Measurements from ENCODE around the gene SREK1IP1. TPM values are rescaled to one million over a fixed set of nuclear protein-coding genes. Genes with fewer than 3 reads are reported as not detected.

Gene SREK1IP1
- 10 to 100 TPM in 2 of 4 donors, 1 to 10 TPM in 2; 8.3 to 13.2 (median 9.7) TPM for total RNA-seq

DNA sequence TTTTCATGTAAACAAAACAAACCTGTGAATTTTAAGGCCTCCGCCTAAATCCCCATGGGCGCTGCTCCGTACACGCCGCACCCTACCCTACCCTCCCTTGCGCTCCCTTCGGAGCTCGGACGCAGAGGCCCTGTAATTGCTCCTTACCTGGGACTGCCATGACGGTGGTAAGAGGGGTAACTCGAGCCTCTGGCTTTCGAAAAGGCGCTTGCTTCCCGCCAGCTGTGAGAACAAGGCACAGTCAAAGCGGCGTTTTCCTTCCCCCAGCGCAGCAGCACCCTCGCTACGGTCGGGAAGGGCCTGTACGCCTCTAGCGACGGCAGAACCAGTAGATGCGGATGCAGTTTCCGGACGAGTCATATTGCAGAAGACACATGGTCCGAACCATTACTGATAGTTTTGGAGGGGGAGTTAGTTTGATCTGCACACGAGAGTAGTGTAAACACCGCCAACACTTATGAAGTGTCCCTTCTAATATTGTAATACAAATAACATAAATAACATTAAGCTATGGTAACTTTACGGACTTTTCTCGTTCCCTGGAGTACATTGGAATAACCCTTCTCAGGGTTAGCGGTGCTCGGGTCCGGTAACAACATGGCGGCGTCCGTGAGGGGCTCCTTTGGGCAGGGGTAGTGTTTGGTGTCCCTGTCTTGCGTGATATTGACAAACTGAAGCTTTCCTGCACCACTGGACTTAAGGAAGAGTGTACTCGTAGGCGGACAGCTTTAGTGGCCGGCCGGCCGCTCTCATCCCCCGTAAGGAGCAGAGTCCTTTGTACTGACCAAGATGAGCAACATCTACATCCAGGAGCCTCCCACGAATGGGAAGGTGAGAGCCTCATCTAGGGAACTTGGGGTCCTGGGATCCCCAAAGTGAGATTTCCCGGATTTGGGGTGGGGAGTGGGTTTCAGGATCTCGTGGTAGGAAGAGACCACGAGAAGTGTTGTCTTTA is at the start of gene SREK1IP1, which contains the start of gene CWC27:
Gene SREK1IP1, minus strand, starts transcription at position 334 of the 955 bp plus-strand sequence. Its CDS starts 174 bp downstream, at position 160.
Gene CWC27, plus strand, starts transcription at position 573 of the 955 bp plus-strand sequence. Its CDS starts 217 bp downstream, at position 790.
- TF ChIP-seq, protein P1, sequence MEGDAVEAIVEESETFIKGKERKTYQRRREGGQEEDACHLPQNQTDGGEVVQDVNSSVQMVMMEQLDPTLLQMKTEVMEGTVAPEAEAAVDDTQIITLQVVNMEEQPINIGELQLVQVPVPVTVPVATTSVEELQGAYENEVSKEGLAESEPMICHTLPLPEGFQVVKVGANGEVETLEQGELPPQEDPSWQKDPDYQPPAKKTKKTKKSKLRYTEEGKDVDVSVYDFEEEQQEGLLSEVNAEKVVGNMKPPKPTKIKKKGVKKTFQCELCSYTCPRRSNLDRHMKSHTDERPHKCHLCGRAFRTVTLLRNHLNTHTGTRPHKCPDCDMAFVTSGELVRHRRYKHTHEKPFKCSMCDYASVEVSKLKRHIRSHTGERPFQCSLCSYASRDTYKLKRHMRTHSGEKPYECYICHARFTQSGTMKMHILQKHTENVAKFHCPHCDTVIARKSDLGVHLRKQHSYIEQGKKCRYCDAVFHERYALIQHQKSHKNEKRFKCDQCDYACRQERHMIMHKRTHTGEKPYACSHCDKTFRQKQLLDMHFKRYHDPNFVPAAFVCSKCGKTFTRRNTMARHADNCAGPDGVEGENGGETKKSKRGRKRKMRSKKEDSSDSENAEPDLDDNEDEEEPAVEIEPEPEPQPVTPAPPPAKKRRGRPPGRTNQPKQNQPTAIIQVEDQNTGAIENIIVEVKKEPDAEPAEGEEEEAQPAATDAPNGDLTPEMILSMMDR (IDR thresholded peaks at IDR 0.05) = no peak
- DNase-seq (ENCODE audit: low spot score) = peak; percentile 57
- peak; percentile 98 for ATAC-seq (ENCODE audit: low FRiP score)

GRCh38 chr5:64818245-64818644 is 49.8 kb upstream of the SREK1IP1 start:
- no peak for ATAC-seq (ENCODE audit: low FRiP score)

GRCh38 chr5:64814073-64814472 is 45.6 kb upstream of the SREK1IP1 start:
- DNase-seq (ENCODE audit: low spot score) = no peak
- ATAC-seq (ENCODE audit: low FRiP score) = no peak
- TF ChIP-seq, protein P1 (IDR thresholded peaks at IDR 0.05) = no peak

More at GRCh38 chr5:64818245-64818644, 49.8 kb upstream of the SREK1IP1 start:
- TF ChIP-seq, protein P1 (IDR thresholded peaks at IDR 0.05) = no peak
- DNase-seq (ENCODE audit: low spot score) = no peak

DNA sequence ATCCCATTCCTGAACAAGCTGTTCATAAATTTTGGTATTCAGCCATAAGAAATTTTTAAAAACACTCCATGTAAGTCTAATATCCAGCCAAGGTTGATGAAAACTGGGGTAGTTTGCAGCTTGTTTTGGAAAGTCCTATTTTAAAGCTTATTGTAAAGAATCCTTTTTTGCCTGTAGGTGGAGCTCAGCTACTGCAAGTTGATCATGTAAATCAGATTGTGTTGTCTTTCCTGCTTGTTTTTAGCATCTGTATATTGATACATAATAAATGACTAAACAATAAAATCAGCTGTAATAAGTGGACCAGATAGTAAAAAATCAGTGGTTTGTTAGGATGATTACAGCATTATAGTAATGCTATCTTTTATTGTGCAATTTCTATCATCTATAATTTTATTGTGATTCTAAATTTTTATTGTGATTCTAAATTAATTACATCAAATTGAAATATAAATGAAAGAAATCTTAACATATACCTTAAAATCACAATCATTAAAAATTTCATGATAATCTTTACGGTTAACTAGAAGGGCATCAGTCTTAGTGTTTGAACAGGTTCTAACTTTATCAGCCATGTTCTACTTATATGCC is 42.7 kb upstream of the SREK1IP1 start:
- TF ChIP-seq, protein P1 (IDR thresholded peaks at IDR 0.05) = peak in 1 of 3 donors; percentile 16
- ATAC-seq (ENCODE audit: low FRiP score) (no peak), DNase-seq (ENCODE audit: low spot score) (no peak)

GRCh38 chr5:64807520-64807919 is 39.0 kb upstream of the SREK1IP1 start:
- TF ChIP-seq, protein P1 (IDR thresholded peaks at IDR 0.05) = no peak
- no peak for ATAC-seq (ENCODE audit: low FRiP score)

DNA sequence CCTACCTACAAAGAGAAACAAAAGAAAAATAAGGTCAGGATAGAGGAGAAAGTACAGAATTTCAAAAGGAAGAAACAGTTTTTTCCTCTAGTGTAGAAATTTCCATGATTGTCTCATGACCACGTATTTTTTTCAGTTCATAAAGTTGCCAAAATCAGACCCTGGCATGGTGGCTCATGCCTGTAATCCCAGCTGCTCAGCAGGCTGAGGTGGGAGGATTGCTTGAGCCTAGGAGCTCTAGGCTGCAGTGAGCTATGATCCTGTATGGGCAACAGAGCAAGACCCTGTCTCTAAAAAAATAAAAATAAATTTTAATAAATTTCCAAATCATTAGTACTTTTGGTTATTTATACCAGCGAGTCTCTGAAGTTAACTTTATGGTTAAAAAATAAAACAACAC is 38.0 kb upstream of the SREK1IP1 start:
- TF ChIP-seq, protein P1 (IDR thresholded peaks at IDR 0.05) = no peak
- ATAC-seq (ENCODE audit: low FRiP score) = no peak

More at GRCh38 chr5:64807520-64807919, 39.0 kb upstream of the SREK1IP1 start:
- no peak for DNase-seq (ENCODE audit: low spot score)

More for the DNA sequence above, 38.0 kb upstream of the SREK1IP1 start:
- DNase-seq (ENCODE audit: low spot score) = no peak
